GM18909 (cell line): ENCODE results near the gene GRHPR.
A peak's percentile ranks its signal among the peaks of the same experiment; 100 is the strongest.

Source experiments
- ATAC-seq: cut with Tn5 transposase; IDR thresholded peaks from one replicate; pipeline ENCODE4 v1.9.1; 2021; ENCODE audit warnings: mild to moderate bottlenecking; ENCODE audit not compliant: unreplicated experiment, poor library complexity

Gene GRHPR

DNA sequence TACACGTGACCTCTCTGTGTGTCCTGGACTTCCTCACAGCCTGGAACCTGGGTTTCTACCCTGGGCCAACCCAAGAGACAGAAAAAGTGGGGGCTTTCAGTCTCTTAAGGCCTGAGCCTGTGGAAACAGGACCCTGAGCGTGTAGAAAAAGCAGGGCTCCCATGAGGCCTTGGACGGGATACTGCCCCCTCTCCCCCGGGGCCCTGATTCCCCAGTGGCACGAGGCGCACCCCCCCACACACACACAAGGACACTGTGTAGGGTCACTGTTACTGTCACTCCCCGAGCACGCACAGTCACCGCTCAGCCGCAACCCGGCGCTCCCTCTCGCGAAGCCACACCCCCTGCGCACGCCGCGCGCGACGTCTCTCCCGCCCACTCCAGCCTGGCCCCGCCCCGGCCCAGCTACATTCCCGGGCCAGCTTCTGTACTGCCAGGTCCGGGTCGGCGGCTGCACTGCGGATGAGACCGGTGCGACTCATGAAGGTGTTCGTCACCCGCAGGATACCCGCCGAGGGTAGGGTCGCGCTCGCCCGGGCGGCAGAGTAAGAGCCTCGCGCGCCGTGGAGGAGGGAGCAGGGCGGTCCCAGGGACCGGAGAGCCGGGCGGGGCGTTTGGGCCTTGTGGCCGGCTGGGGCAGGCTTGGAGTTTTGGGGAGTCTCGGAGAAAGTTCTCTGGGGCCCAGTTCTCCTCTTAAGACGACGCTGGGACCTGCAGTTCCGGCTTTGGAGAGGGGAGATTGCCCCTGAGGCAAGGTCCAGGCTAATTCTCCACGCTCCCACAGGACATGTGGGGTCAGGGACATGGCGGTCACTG is at the start of gene GRHPR:
TSS of gene GRHPR (plus strand) at position 408 of the 816 bp plus-strand sequence. CDS start at position 463, 55 bp downstream.
- ATAC-seq = peak; percentile 95

DNA sequence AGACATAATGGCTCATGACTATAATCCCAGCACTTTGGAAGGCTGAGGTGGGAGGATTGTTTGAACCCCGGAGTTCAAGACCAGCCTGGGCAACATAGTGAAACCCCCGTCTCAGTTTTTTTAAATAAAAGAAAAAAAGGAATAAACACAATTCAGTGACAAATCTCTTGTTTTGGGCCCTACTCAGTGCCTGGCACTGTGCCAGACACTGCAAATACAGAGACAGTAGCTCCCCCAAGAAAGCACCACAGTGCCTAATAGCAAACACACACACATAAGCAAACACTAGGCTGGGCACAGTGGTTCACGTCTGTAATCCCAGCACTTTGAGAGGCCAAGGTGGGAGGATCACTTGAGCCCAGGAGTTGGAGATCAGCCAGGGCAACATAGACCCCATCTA is 49.7 kb upstream of the GRHPR start:
- no peak for ATAC-seq

DNA sequence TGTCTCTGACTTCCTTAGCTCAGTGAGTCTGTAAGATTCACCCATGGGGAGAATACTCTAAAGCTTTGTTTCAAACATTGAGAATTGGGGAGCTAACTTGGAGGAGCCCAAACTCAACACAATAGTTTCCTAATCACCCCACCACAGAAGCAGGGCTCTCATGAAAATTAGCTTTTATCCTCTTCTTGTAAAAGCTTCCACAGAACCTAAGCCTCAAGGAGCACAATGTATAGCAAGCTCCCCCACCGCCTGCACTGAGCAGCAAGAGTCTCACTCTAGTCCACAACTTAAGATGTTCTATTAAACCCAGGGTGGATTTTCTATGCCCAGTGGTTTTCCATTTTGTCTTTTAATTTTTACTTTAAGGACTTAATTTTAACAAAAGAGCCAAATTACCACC is 48.9 kb upstream of the GRHPR start:
- ATAC-seq = no peak

DNA sequence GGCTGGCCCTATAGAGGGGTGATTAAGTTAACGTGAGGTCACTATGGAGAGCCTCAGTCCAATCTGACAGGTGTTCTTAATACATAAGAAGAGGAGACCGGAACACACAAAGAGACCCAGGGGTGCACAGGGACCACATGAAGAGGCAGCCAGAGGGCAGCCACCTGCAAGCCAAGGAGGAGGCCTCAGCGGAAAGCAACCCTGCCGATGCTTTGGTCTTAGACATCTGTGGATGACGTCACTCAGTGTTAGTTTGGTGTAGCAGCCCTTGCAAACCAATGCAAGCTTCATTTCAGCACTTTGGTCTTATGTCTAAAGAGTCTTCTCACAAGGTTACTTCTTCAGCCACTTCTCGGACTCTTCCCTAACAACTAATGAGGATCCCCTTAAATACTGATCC is 47.6 kb upstream of the GRHPR start:
- peak; percentile 53 for ATAC-seq

DNA sequence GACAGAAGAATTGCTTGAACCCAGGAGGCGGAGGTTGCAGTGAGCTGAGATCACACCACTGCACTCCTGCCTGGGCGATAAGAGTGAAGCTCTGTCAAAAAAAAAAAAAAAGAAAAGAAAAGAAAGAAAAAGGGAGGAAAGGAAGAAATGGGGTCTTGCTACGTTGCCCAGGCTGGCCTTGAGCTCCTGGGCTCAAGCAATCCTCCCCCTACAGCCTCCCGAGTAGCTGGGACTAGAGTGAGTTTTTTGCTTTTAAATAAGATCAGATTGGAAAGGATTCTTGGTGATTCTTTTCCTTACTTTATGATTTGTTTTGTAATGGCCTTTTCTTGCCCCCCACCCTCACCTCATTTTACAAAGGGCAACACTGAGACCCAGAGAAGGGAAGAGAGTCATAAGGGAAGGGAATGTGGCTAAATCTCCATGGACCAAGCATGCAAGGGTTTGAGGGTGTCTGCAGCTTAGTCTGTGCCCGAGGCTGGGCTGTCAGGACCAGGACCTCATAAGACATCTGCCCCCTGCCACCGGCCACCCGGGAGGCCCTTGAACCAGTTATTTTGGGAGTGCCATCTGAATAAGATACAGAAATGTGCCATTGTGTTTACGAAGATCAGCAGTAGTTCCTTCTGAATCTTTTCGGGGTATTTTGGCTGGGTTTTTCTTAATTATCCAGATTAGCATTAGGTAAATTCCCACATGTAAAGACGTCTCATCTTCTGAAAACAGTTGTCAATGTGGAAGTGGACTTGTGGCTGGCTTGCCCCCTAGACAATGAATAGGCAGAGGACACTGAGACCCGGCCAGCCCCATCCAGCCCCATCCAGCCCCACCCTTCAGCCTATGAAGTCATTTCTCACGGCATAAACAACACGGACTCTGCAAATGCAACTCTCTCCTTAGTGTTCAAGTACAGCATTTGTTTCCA is 44.5 kb upstream of the GRHPR start:
- no peak for ATAC-seq

DNA sequence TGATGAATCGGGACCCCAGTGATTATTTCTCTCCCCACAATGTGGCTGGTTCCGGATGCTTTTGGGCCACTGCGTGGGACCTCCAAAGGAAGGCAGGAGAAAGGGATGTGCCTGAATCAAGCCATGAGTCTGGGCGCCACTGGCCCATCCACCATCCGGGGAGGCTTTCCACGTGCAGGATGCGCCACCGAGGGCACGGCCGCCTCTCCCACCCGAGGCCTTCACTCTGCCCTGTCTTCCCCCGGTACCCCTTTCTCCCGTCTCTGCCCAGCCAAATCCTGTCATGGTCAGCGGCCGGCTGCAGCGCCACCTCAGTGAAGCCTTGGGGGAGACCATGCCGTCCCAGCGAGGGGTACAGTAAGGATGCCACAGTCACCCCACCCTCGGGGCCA is 43.9 kb upstream of the GRHPR start:
- no peak for ATAC-seq

DNA sequence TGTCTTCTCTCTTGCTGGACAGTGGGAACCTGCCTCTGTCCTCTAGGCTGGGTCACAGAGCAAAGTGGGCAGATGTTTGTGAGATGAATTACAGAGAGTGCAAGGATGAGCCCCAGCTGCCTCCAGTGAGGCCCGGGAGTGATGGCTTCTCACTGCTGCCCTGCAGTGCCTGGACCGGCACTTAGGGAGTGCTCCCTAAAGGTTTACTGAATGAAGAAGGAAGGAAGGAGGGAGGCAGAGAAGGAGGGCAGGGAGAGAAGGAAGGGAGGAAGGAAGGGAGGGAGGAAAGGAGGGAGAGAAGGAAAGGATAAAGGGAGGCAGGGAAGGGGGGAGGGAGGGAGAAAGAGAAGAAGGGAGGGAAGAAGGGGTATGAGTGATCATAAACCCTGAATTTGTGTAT is 42.7 kb upstream of the GRHPR start:
- ATAC-seq = no peak

DNA sequence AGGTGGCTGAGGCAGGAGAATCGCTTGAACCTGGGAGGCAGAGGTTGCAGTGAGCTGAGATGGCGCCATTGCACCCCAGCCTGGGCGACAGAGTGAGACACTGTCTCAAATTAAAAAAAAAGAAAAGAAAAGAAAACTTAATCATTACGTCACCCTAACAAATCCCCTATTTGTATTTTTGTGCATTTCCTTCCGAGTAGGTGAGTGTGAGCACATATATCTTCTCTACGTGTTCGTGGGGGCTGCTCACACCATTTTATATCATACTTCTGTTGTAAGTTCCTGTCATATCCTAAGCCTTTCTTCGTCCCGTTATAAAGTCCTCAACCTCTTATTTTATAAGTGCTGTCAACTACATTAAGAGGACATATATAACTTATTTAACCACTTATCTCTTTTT is 41.9 kb upstream of the GRHPR start:
- ATAC-seq = no peak

DNA sequence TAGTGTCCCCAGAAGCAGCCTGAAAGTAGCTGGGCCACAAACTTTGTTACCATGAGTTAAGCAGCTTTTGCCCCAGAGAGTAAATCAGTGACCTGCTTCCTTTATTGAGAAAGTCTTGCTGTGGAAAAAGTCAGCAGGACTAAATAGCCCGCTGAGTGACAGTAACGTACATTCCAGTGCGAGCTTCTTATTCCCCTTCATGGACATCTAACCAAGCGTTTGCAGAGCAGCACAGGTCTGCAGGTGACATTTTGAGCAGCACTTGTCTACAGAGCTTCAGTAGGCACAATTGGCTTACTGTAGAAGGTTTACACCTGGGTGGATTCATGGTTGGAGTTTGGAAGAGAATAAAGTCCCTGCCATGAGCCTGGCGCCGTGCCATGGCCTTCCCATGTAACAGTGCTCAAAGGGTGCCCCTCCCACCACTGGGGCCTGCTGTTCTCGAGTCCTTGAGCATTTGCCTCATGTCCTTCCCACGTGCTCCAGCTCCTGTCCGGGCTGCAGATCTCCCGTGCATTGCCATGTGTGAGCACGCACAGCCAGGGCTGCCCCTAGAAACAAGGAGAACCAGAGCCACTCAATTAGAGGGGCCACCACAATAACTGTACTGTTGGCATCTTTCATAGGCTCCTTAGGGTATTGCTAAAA is 41.3 kb upstream of the GRHPR start:
- ATAC-seq = no peak

DNA sequence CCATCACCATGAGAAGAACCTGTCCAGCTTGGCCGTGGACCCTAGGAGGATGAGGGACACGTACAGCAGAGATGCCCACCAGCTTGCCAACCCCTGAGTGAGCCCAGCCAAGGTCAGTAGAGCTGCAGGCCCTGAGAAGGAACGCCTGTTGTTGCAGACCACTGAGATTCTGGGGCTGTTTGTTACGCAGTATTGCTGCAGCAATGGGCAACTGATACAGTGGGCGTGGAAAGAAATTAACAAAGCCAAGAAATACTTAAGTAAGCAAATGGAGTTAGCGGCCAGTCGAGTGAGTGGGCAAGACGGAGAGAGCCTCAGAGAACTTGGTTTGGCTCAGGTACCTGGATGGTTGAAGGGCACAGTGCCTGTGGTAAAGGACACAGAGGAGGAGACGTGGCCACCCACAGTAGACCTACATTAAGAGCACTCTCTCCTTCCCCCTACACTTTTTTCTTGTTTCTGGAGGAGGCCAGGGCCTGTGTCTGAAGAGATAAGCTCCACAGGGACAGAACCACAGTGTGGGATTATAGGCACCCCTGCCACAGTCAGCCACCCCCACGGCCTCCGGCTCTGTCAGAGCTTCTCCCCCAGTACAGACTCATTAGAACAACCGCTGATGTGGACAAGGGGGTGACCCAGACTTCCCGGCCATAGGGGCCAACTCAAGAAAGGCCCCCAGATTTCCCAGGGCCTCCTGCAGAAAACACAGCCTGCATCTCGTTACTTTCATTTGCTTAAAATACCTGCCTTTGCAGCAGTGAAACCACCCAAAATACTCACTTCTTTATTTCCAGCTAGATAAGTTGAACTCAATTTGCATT is 40.1 kb upstream of the GRHPR start:
- ATAC-seq = no peak

DNA sequence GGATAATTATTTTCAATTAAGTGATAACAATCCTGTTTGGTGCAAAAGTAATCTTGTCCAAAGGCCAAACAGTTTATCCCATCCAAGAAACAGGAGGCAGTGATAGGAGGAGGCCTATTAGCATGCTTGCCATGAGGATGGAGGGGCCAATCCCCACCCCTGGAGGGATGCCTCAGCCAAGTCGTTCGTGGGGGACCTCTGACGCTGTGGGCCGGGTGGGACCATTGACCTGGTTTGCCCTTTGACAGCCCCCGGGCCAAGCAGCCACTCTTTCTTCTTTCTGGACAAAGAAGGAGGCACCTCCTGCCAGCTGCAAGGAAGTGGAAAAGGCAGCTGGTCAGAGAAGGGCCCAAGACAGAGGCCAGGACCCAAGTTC is 39.5 kb upstream of the GRHPR start:
- ATAC-seq = no peak

DNA sequence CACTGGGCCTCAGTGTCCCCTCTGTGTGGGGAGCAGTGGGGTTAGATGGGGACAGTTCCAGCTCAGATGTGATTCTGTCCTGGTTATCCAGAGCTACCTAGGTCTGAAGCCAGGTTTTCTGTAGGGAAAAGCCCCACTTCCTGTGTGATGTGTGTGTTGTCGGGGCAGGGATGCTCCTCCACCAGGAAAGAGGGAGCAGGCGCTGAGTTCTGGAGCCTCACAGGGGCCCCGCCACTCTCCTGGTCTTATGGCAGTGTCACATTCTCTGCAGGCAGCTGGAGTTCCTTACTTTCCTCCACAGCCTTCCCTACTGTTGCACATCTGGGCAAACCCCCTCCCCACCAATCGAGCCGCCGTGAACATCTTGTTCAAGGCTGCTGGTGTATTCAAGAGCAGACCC is 39.1 kb upstream of the GRHPR start:
- ATAC-seq = no peak

DNA sequence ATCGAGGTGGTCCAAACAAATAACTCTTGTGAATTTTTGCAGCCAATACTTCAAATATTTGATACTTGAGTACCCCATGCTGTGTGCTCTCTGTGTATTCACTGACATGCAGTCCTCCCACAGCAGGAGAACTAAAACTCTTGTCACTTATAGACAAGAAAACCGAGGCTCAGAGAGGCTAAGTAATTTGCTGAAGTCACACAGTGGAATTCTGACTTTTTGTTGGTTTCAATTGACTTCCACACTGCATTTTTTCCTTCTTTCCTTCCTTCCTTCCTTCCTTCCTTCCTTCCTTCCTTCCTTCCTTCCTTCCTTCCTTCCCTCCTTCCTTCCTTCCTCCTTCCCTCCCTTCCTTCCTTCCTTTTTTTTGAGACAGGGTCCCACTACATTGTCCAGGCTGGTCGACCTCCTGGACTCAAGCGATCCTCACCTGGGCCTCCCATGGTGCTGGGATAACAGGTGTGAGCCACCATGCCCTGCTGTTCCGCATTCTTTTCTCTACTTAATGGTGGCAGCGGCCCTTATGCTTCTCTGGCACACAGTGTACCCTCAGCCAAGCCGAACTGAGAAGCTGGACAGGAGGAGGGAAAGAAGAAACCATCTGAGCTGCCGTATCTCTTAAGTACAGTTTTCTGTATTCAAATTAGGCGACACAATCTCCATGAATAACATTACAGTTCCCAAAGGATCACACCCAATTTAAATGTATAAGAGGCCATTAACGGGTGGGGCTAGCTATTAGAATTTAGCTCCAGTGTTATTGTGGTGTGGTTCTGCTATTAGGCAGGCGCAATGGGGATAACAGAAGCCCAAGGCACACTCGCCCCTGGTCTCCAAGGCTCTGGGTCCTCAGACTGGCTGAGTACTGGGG is 38.4 kb upstream of the GRHPR start:
- ATAC-seq = no peak

DNA sequence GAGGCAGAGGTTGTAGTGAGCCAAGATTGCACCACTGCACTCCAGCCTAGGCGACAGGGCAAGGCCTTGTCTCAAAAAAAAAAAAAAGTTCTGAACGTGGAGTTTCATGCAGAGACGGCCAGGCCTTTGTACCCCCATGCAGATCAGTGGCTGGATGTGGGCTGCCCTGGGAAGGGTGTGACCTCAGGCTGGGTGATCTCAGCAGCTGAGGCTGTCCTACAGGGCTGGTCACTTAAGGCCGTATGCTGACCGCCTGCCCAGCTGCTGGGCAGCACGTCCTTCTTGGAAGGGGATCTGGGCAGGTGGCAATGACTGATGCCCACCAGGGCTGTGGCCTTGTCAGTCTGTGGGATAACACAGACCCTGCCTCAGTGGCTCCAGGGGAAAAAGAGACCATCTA is 37.2 kb upstream of the GRHPR start:
- no peak for ATAC-seq

DNA sequence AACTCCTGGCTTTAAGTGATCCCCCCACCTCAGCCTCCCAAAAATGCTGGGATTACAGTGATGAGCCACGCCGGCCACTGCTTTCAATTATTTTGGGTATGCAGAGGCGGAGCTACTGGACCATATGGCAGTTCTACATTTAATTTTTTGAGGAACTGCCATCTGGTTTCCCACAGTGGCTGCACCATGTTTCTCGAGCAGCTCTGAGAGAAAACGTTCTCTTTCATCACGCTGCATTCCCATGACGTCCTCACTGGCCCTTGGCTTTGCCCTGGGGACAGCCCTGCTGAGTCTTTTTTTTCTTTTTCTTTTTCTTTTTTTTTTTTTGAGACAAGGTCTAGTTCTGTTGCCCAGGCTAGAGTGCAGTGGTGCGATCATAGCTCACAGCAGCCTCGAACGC is 35.5 kb upstream of the GRHPR start:
- no peak for ATAC-seq

DNA sequence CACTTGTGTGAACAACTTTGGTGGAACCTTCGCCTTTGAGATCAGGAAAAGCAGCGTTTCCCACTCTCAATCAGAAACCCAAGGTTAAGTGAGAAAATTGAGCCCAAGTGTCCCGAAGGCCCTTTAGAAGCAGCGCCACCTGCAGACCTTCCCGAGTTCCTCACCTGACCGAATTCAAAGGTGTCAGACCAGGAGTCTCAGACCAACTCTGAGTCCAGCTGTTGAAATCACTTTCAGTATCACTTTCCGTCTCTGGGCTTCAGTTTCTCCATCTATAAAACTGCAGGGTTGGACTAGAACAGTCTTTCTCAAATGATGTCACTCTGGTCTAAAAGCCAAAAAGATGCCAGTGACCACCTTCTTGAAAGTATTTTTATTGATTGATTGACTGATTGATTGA is 31.7 kb upstream of the GRHPR start:
- ATAC-seq = peak; percentile 84

DNA sequence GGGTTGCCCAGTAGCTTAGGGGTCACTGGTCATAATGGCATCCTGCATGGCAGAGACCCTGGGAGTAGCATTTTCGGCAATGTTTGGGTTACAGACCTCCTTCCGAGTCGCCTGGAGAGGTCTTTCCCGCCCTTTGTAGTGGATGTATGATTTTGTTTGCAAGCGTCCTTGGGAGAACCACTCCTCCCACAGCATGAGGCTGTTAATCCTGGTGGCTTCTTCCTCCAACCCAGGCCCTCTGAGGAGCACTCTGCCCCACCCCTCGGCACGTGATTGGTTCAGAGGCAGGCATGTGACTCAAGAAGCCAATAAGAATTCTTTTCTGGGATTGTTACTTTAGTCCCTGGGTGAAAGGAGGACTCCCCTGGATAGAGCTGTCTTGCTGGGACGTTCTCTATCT is 30.2 kb upstream of the GRHPR start:
- no peak for ATAC-seq

DNA sequence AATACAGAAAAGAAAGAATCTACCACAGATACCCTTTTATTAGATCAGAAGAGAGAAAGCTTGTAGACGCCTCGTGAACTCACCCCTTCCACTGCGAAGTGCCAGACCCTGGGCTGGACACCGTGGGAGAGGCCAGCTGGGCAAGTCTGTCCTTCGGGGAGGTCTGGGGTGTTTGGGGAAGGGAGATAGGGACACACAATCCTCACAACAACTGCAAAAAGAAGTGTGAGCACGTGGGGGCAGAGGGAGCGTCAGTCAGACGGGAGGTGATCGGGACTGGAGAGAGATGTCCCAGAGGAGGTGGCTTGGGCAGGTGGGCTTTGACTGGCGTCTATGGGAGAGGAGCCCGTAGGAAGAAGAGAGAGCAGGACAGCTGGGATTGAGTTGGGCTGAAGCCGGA is 27.3 kb upstream of the GRHPR start:
- ATAC-seq = no peak

DNA sequence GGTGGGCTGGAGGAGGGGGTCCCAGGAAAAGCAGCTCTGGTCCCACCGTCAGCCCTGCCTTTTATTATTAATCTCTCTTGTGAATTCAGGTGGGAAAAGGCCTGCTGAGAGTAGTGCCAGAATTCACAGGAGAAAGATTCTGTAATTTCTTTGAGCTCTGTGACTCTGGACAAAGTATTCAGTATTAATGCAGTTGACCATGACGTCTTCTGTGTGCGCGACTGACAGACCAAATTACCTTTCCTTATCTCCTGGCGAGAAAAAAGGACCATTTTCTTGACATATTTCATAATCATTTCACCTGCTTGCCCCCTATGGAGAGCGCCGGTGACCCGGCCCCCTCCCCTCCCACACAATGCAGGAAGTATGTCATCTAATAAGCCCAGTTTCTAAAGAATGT is 26.8 kb upstream of the GRHPR start:
- ATAC-seq = no peak
